Stimulated activated naive B cell treated with anti-CD40 and anti-IgM and Interleukin-4, amounts not matched to agents 10 μg/mL and 1 μg/mL and 100 μg/mL, for 72 hours (primary cell): Measurements from ENCODE around the gene LRRC55.
A peak's percentile ranks its signal among the peaks of the same experiment; 100 is the strongest.

Experiments used
- ATAC-seq, 2 donors: fragments of 150-1000 bp; cut with Tn5 transposase; replicated peaks; 2 replicates each; pipeline ENCODE4 v1.10.0; 2021; ENCODE audit warnings: moderate library complexity in 1 of 2
- DNase-seq: peaks from one replicate; pipeline ENCODE4 v3.0.0; 2021
- H3K27ac Mint-ChIP-seq: one replicate; pipeline ENCODE4 v1.8.0; 2022; ENCODE audit warnings: mild to moderate bottlenecking, mixed read lengths
- H3K27me3 Mint-ChIP-seq, 2 donors: one replicate each; pipeline ENCODE4 v1.8.0; 2022; ENCODE audit warnings: mixed read lengths in 2 of 2
- H3K36me3 Mint-ChIP-seq, 2 donors: one replicate each; pipeline ENCODE4 v1.8.0; 2022; ENCODE audit warnings: mixed read lengths in 2 of 2, mild to moderate bottlenecking in 1 of 2
- H3K4me1 Mint-ChIP-seq, 2 donors: one replicate each; pipeline ENCODE4 v1.8.0; 2022; ENCODE audit warnings: mixed read lengths in 2 of 2, mild to moderate bottlenecking in 1 of 2
- H3K4me3 Mint-ChIP-seq, 2 donors: one replicate each; pipeline ENCODE4 v1.8.0; 2022; ENCODE audit warnings: mild to moderate bottlenecking in 2 of 2, mixed read lengths in 2 of 2, moderate library complexity in 1 of 2
- H3K9me3 Mint-ChIP-seq, 2 donors: one replicate each; pipeline ENCODE4 v1.8.0; 2022; ENCODE audit warnings: mixed read lengths in 2 of 2, mild to moderate bottlenecking in 1 of 2

The LRRC55 gene

DNA sequence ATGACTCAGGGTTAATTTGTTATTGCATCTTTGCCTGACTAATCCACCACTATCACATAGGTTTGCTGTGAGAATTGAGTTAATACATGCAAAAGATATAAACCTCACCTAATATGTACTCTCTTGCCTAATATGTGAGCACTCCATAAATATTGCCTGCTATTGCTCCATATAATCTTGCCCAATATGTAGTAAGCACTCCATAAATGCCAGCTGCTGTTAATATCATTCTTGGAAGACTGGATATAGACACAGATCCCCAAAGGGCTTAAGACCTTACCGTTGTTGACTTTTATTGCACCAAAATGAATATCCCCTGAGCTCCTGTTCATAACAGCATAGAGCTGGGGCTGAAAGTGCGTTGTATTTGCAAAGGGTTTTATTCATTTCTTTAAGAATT, 27.0 kb upstream of the LRRC55 start:
- ATAC-seq: no peak
- no peaks in the 10 kb centered on the region for H3K36me3 Mint-ChIP-seq
- H3K4me1 Mint-ChIP-seq: peaks cover 6 to 7% of the 10 kb centered on the region in 2 donors
- H3K4me3 Mint-ChIP-seq: no peak overlapping the region
- peaks cover 0 to 1% of the 10 kb centered on the region in 2 donors for H3K9me3 Mint-ChIP-seq
- no peak for DNase-seq
- no peak overlapping the region for H3K27ac Mint-ChIP-seq
- peaks cover 11 to 19% of the 10 kb centered on the region in 2 donors for H3K27me3 Mint-ChIP-seq

DNA sequence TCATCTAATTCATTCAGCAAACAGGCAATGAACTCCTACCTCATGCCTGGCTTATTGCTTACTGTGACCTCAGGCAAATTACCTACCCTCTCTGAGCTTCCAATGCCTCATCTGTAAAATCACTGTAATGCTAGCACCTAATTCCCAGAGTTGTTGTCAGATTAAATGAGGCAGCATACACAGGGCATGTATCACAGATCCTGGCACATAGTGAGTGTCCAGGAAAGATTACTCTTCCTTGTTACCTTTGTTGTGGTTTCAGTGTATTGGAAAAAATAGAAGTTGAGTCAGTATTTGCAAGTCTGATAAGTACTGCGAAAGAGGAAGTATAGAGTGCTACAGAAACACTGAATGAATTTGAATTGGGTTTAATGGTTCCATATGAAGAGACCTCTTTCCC, 26.4 kb upstream of the LRRC55 start:
- H3K27ac Mint-ChIP-seq: no peak overlapping the region
- H3K9me3 Mint-ChIP-seq: peaks cover 0 to 1% of the 10 kb centered on the region in 2 donors

GRCh38 chr11:57155838-57156607, 25.7 kb upstream of the LRRC55 start:
- Mint-ChIP-seq H3K27me3 (peaks cover 14 to 17% of the 10 kb centered on the region in 2 donors), H3K4me1 (peaks cover 6 to 7% of the 10 kb centered on the region in 2 donors), H3K4me3 (no peak overlapping the region), H3K27ac (no peak overlapping the region), H3K36me3 (no peaks in the 10 kb centered on the region), H3K9me3 (peaks cover 0 to 1% of the 10 kb centered on the region in 2 donors)
- DNase-seq (no peak), ATAC-seq (no peak)

More for the DNA sequence above, 26.4 kb upstream of the LRRC55 start:
- peak; percentile 29 to 42 for ATAC-seq
- H3K4me3 Mint-ChIP-seq: no peak overlapping the region
- H3K27me3 Mint-ChIP-seq: peaks cover 11 to 19% of the 10 kb centered on the region in 2 donors
- DNase-seq: no peak
- H3K4me1 Mint-ChIP-seq: peaks cover 6 to 7% of the 10 kb centered on the region in 2 donors
- H3K36me3 Mint-ChIP-seq: no peaks in the 10 kb centered on the region

DNA sequence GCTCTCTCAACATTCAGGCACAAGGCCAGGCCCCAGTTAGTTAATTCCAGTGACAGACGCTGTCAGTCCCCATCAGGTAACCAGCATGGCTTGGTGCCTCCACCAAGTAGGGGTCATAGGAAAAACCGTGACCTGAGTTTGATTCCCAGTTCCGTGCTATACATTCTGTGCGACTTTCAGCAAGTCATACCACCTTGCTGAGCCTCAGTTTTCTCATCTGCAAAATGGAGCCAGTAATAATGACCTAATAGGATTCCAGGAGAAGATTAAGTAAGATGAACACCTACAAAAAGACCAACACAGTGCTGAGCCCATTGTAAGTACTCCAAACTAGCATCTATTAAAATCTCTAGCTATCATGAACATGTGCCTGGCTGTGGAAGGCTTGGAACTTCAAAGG, 24.8 kb upstream of the LRRC55 start:
- Mint-ChIP-seq H3K27me3 (peaks cover 20% of the 10 kb centered on the region in 2 donors), H3K27ac (no peak overlapping the region), H3K36me3 (no peaks in the 10 kb centered on the region), H3K9me3 (peaks cover 0 to 1% of the 10 kb centered on the region in 2 donors), H3K4me3 (no peak overlapping the region), H3K4me1 (peaks cover 6 to 7% of the 10 kb centered on the region in 2 donors)
- DNase-seq (no peak), ATAC-seq (no peak)

GRCh38 chr11:57157624-57158023, 24.1 kb upstream of the LRRC55 start:
- H3K4me1 Mint-ChIP-seq: peaks cover 6 to 7% of the 10 kb centered on the region in 2 donors
- no peaks in the 10 kb centered on the region for H3K36me3 Mint-ChIP-seq
- no peak overlapping the region for H3K4me3 Mint-ChIP-seq

DNA sequence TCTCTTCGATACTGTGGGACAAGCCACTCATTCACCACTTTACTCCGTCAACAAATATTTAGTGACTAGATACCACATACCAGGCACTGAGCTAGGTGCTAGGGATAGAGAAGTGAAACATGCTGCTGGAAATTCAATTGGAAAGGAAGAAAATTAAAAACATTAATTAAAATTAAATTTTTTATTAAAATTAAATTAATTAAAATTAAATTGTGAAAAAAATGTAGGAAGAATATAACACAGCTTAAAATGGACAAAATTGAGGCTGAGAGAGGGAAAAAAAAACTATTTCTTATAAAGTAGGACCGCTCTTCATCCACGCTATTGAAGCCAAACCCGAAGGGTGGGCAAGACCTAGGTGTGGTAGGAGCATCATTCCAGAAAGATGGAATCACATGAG, 23.6 kb upstream of the LRRC55 start:
- peaks cover 6 to 7% of the 10 kb centered on the region in 2 donors for H3K4me1 Mint-ChIP-seq
- H3K4me3 Mint-ChIP-seq: no peak overlapping the region
- no peak overlapping the region for H3K27ac Mint-ChIP-seq
- peaks cover 20 to 33% of the 10 kb centered on the region in 2 donors for H3K27me3 Mint-ChIP-seq
- H3K9me3 Mint-ChIP-seq: peaks cover 0 to 1% of the 10 kb centered on the region in 2 donors
- DNase-seq (no peak), ATAC-seq (no peak)
- no peaks in the 10 kb centered on the region for H3K36me3 Mint-ChIP-seq

More at GRCh38 chr11:57157624-57158023, 24.1 kb upstream of the LRRC55 start:
- peaks cover 0 to 1% of the 10 kb centered on the region in 2 donors for H3K9me3 Mint-ChIP-seq
- no peak overlapping the region for H3K27ac Mint-ChIP-seq
- DNase-seq: no peak
- H3K27me3 Mint-ChIP-seq: peaks cover 20 to 27% of the 10 kb centered on the region in 2 donors
- ATAC-seq: no peak

GRCh38 chr11:57158599-57158998, 23.2 kb upstream of the LRRC55 start:
- Mint-ChIP-seq H3K27me3 (peaks cover 20 to 33% of the 10 kb centered on the region in 2 donors), H3K4me3 (no peak overlapping the region), H3K9me3 (peaks cover 0 to 1% of the 10 kb centered on the region in 2 donors), H3K36me3 (no peaks in the 10 kb centered on the region), H3K4me1 (peaks cover 6 to 7% of the 10 kb centered on the region in 2 donors), H3K27ac (no peak overlapping the region)
- DNase-seq (no peak), ATAC-seq (no peak)

DNA sequence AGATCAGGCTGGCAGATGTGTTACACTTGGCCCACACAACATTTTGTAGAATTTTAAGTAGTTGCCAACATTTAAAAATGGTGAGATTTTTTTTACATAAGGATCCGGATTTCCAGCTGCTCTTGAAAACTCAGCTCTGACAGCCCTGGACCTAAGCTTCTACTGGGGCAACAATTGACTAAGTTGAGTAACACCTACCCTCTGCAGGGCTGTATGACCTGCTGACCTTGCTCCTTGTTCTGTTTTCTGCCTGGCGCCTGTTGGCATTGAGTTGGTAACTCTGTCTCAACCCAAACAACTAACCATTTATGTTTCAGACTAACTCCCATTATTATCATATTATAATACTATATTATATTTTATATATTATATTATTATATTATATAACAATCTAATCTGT, 21.1 kb upstream of the LRRC55 start:
- H3K36me3 Mint-ChIP-seq: no peaks in the 10 kb centered on the region
- DNase-seq: no peak
- peaks cover 13 to 36% of the 10 kb centered on the region in 2 donors for H3K27me3 Mint-ChIP-seq
- no peak for ATAC-seq
- no peak overlapping the region for H3K27ac Mint-ChIP-seq
- peaks cover 3% of the 10 kb centered on the region in 2 donors for H3K4me1 Mint-ChIP-seq
- no peak overlapping the region for H3K4me3 Mint-ChIP-seq
- H3K9me3 Mint-ChIP-seq: peaks cover 0 to 1% of the 10 kb centered on the region in 2 donors

GRCh38 chr11:57161351-57161750, 20.4 kb upstream of the LRRC55 start:
- Mint-ChIP-seq H3K27ac (no peak overlapping the region), H3K27me3 (peaks cover 9 to 31% of the 10 kb centered on the region in 2 donors), H3K9me3 (no peaks in the 10 kb centered on the region), H3K4me3 (no peak overlapping the region), H3K4me1 (no peaks in the 10 kb centered on the region), H3K36me3 (no peaks in the 10 kb centered on the region)
- no peak for DNase-seq
- ATAC-seq: no peak

DNA sequence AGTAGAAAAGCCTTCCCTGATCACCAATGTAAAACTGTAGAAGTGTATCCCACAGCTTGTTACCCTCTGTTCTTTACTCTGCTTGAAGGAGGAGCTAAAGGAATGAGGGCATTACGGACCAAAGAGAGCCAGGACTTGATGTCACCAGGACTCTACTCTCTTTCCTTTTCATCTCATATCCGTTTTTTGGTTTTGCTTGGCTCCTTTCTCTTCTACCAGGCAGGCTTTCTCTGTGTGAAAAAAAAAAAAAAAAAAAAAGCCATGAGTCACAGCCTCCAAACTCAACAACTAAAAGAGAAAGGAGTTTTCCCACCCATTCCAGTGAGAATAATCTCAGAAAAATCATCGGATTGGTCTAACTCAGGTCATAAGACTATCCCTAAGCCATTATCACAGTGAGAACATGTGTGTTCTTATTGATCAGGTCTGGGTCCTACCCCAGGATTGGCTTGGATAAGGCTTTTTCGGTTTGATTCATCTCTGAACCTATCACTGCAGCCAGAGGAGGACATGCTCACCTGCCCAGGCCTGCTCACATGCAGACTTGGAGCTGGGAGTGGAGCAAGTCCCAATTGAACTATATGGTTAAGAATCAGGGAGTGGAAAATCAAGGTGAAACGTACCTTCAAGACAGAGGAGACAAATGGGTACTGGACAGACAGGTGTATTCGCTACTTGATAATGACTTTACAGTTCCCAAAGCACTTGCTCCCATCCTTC, 19.4 kb upstream of the LRRC55 start:
- no peak for DNase-seq
- H3K4me3 Mint-ChIP-seq: no peak overlapping the region
- H3K27ac Mint-ChIP-seq: no peak overlapping the region
- no peak for ATAC-seq
- no peaks in the 10 kb centered on the region for H3K4me1 Mint-ChIP-seq
- no peaks in the 10 kb centered on the region for H3K9me3 Mint-ChIP-seq
- peaks cover 7 to 31% of the 10 kb centered on the region in 2 donors for H3K27me3 Mint-ChIP-seq
- H3K36me3 Mint-ChIP-seq: no peaks in the 10 kb centered on the region

- ATAC-seq (no peak), DNase-seq (no peak)
- peaks cover 1 to 2% of the 10 kb centered on the region in 2 donors for H3K9me3 Mint-ChIP-seq
- no peak overlapping the region for H3K27ac Mint-ChIP-seq
- H3K4me3 Mint-ChIP-seq: no peak overlapping the region
- peaks cover 5 to 31% of the 10 kb centered on the region in 2 donors for H3K27me3 Mint-ChIP-seq
- no peaks in the 10 kb centered on the region for H3K36me3 Mint-ChIP-seq
- H3K4me1 Mint-ChIP-seq: no peaks in the 10 kb centered on the region
Observed at GRCh38 chr11:57163160-57163868, 18.4 kb upstream of the LRRC55 start.

DNA sequence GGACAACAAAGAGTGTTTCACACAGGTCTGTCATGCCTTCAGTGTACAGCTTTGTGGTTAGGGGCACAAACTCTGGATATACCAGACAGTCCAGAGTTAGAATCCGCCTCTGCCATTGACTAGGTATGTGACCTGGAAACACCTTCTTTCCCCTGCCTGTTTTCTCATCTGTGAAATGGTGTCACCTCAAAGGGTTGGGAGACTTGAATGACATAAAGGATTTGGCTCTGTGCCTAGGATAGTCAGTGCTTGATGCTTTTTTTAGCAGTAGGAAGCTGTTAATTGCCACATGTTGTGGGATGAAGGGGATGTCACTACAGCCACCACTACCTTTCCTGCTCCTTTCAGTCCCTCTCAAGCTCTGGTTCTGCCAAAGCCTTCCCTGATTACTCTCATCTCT, 17.4 kb upstream of the LRRC55 start:
- Mint-ChIP-seq H3K27ac (no peak overlapping the region), H3K36me3 (no peaks in the 10 kb centered on the region)

GRCh38 chr11:57167125-57167846, 14.5 kb upstream of the LRRC55 start:
- ATAC-seq: no peak
- no peak for DNase-seq
- no peak overlapping the region for H3K4me3 Mint-ChIP-seq
- peaks cover 0 to 19% of the 10 kb centered on the region in 2 donors for H3K27me3 Mint-ChIP-seq
- H3K9me3 Mint-ChIP-seq: peaks cover 4 to 5% of the 10 kb centered on the region in 2 donors
- no peaks in the 10 kb centered on the region for H3K4me1 Mint-ChIP-seq
- peaks cover 0 to 2% of the 10 kb centered on the region in 2 donors for H3K36me3 Mint-ChIP-seq
- H3K27ac Mint-ChIP-seq: no peak overlapping the region

More for the DNA sequence above, 17.4 kb upstream of the LRRC55 start:
- no peak overlapping the region for H3K4me3 Mint-ChIP-seq
- peaks cover 4 to 5% of the 10 kb centered on the region in 2 donors for H3K9me3 Mint-ChIP-seq
- H3K27me3 Mint-ChIP-seq: peaks cover 5 to 31% of the 10 kb centered on the region in 2 donors
- no peaks in the 10 kb centered on the region for H3K4me1 Mint-ChIP-seq
- DNase-seq (no peak), ATAC-seq (no peak)
